ENCODE measurements around the gene GJD4. TPM values are rescaled to one million over a fixed set of nuclear protein-coding genes. Genes with fewer than 3 reads are reported as not detected.

Gene GJD4
- total RNA-seq, 4 donors from 2014 or later, result not detected

GRCh38 chr10:35607475-35608327 lies 2.6 kb downstream of the GJD4 start:
- WGBS, result 25% methylated on average over 25 of the region's 78 CpGs
- no peaks in the 10 kb centered on the region for H3K36me3 ChIP-seq
- no peak for TF ChIP-seq POLR2A (IDR thresholded peaks at IDR 0.05; ENCODE audit: low read depth)
- no peak for TF ChIP-seq EP300 (IDR thresholded peaks at IDR 0.05)
- no peak for TF ChIP-seq POLR2AphosphoS5 (IDR thresholded peaks at IDR 0.05)
- TF ChIP-seq CTCF (IDR thresholded peaks at IDR 0.05), result no peak
- no peak overlapping the region for H3K27ac ChIP-seq (replicated peaks in 1 of 4)
- intact Hi-C loops (cut with DNase I), result no loop called here
- no peak for DNase-seq (ENCODE audit: extremely low spot score)
- peaks cover 0 to 81% (median 19%) of the 10 kb centered on the region in 4 donors for H3K27me3 ChIP-seq
- H3K9me3 ChIP-seq, result no peaks in the 10 kb centered on the region
- H3K4me3 ChIP-seq, result peak overlapping the region; percentile 50 to 60 (median 54)
- H3K4me1 ChIP-seq, result peaks cover 6 to 14% (median 12%) of the 10 kb centered on the region in 4 donors

GRCh38 chr10:35608328-35608672 lies 3.2 kb downstream of the GJD4 start:
- Histone ChIP-seq H3K9me3 (no peaks in the 10 kb centered on the region), H3K4me1 (peaks cover 6 to 14% (median 12%) of the 10 kb centered on the region in 4 donors), H3K27ac (replicated peaks in 1 of 4) (no peak overlapping the region), H3K36me3 (no peaks in the 10 kb centered on the region), H3K27me3 (peaks cover 0 to 78% (median 19%) of the 10 kb centered on the region in 4 donors), H3K4me3 (peak overlapping the region; percentile 50 to 60 (median 54))
- WGBS, result 88% methylated on average over 10 of the region's 16 CpGs
- intact Hi-C loops (cut with DNase I), result no loop called here
- TF ChIP-seq EP300 (IDR thresholded peaks at IDR 0.05) (no peak), POLR2AphosphoS5 (IDR thresholded peaks at IDR 0.05) (no peak), POLR2A (IDR thresholded peaks at IDR 0.05; ENCODE audit: low read depth) (no peak), CTCF (IDR thresholded peaks at IDR 0.05) (no peak)
- DNase-seq (ENCODE audit: extremely low spot score), result no peak

- H3K27ac ChIP-seq (replicated peaks in 1 of 4), result no peak overlapping the region
- 85% methylated on average over 6 of the region's 6 CpGs for WGBS
- H3K4me3 ChIP-seq, result no peak overlapping the region
- intact Hi-C loops (cut with DNase I), result no loop called here
- H3K9me3 ChIP-seq, result no peaks in the 10 kb centered on the region
- H3K36me3 ChIP-seq, result no peaks in the 10 kb centered on the region
- H3K27me3 ChIP-seq, result peaks cover 0 to 61% (median 15%) of the 10 kb centered on the region in 4 donors
- TF ChIP-seq EP300 (IDR thresholded peaks at IDR 0.05) (no peak), POLR2AphosphoS5 (IDR thresholded peaks at IDR 0.05) (no peak), CTCF (IDR thresholded peaks at IDR 0.05) (no peak)
- peaks cover 6 to 14% (median 12%) of the 10 kb centered on the region in 4 donors for H3K4me1 ChIP-seq
- no peak for DNase-seq (ENCODE audit: extremely low spot score)
Measured at GRCh38 chr10:35611750-35612149, 6.6 kb downstream of the GJD4 start.

GRCh38 chr10:35612385-35613106 lies 7.4 kb downstream of the GJD4 start:
- intact Hi-C loops (cut with DNase I), result no loop called here
- WGBS, result 57% methylated on average over 6 of the region's 6 CpGs
- peaks cover 0 to 53% (median 12%) of the 10 kb centered on the region in 4 donors for H3K27me3 ChIP-seq

More at GRCh38 chr10:35612385-35613106, 7.4 kb downstream of the GJD4 start:
- TF ChIP-seq POLR2AphosphoS5 (IDR thresholded peaks at IDR 0.05), result no peak
- no peak for TF ChIP-seq POLR2A (IDR thresholded peaks at IDR 0.05; ENCODE audit: low read depth)
- no peak for TF ChIP-seq CTCF (IDR thresholded peaks at IDR 0.05)
- no peak for TF ChIP-seq EP300 (IDR thresholded peaks at IDR 0.05)
- no peaks in the 10 kb centered on the region for H3K36me3 ChIP-seq
- no peak overlapping the region for H3K4me3 ChIP-seq
- DNase-seq (ENCODE audit: extremely low spot score), result no peak
- H3K27ac ChIP-seq (replicated peaks in 1 of 4), result no peak overlapping the region
- H3K9me3 ChIP-seq, result no peaks in the 10 kb centered on the region
- H3K4me1 ChIP-seq, result peaks cover 6 to 10% (median 9%) of the 10 kb centered on the region in 4 donors
